Skin epidermis (tissue), 12 donors: ENCODE measurements around the gene ATP6V1F.
A peak's percentile ranks its signal among the peaks of the same experiment; 100 is the strongest.

ENCODE experiments used
- H3K27ac ChIP-seq, 21 experiments: fragments of 200-600 bp; sonication (generic) in 11 of 21; one replicate each; pipeline ENCODE4 v1.5.0; 2020; ENCODE audit warnings: mild to moderate bottlenecking in 3 of 21, inconsistent platforms in 2 of 21, moderate library complexity in 2 of 21
- H3K4me3 ChIP-seq, 7 experiments: fragments of 200-600 bp; sonication (generic) in 2 of 7; one replicate each; pipeline ENCODE4 v1.5.0; 2020; ENCODE audit warnings: inconsistent platforms in 2 of 7, mild to moderate bottlenecking in 2 of 7, moderate library complexity in 1 of 7

The ATP6V1F gene

DNA sequence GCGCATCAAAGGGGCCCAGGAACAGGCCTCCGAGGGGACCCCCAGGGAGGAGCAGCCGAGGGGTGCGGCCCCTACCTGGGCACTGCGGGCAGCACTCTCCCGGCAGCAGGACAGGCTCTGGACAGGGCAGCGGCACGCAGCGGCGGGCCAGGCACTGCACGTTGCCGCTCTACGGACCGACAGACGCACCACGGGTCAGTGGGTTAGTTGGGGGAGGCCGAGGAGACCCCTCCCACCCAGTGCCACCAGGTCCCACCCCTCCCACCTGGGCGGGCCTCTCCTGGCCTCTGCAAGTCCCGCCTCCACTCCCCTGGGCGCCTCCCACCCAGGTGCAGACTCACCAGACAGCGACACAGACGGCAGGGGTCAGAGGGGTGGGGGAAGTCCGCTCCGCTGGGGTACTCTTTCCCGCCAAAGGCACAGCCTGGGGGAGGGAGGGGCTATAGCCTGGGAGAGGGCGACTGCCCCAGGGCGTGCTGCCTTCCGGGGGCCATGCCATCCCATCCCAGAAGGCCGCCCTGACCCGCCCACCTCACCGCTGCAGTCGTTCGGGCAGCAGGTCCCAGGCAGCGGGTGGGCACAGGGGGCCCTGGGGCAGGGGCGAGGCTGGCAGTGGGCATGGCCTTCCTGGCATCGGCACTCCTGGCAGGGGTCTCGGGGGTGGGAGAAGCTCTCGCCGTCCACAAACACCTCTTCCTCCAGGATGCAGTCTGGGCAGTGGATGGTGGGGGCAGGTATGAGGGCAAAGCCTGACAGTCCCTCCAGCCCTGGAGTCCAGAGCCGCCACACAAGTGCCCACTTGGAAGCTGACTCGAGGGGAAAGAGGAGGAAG, 28.7 kb downstream of the ATP6V1F start:
- H3K4me3 ChIP-seq: peak overlapping the region; percentile 10 to 35 (median 28)
- peak overlapping the region in 1 of 21 experiments; percentile 20 for H3K27ac ChIP-seq

DNA sequence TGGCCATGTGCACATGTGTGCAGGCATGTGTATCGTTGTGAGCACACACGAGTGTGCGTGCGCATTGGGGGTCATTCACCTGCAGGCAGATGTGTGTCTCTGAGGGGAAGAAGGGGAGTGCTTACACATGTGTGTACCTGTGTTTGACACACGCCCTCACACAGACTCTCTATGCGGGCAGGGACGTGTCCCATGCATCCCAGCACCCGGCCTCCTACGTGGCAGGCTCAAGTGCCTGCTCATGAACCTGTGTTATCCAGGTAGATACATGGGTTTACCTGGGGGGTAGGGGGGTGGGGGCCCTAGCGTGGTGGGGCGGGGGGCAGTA, 29.2 kb downstream of the ATP6V1F start:
- no peak overlapping the region for H3K27ac ChIP-seq
- H3K4me3 ChIP-seq: no peak overlapping the region

DNA sequence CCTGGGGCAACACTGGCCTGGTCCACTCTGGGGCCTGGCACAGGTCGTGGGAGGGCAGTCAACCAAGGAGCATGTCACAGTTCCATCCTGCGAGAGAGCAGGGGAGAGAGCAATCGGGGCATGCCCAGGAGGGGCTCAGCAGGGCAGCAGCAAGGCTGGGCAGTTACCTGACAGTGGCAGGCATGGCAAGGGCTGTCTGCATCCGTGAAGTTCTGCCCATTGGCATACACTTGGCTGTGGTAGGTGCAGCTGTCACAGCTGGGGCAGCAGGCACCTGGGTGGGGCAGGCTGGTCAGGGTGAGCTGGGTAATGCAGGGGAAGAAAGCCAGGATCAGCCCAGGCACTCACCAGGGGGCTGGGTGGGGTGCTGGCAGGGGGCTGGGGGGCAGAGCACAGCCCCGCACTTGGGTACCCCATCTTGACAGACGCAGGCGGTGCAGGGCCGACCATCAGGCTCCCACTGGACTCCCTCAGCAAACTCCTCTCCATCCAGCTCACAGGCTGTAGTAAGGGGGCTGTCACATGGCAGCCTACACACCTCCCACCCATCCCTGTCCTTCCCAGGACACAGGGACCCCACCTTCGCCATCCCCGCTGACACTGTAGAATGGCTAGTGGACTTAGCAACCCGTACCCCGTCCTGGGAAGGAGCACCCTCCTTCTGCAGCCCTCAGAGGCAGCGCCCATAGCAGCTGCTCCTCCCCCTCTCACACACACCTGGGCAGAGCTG, 30.0 kb downstream of the ATP6V1F start:
- no peak overlapping the region for H3K27ac ChIP-seq
- no peak overlapping the region for H3K4me3 ChIP-seq

DNA sequence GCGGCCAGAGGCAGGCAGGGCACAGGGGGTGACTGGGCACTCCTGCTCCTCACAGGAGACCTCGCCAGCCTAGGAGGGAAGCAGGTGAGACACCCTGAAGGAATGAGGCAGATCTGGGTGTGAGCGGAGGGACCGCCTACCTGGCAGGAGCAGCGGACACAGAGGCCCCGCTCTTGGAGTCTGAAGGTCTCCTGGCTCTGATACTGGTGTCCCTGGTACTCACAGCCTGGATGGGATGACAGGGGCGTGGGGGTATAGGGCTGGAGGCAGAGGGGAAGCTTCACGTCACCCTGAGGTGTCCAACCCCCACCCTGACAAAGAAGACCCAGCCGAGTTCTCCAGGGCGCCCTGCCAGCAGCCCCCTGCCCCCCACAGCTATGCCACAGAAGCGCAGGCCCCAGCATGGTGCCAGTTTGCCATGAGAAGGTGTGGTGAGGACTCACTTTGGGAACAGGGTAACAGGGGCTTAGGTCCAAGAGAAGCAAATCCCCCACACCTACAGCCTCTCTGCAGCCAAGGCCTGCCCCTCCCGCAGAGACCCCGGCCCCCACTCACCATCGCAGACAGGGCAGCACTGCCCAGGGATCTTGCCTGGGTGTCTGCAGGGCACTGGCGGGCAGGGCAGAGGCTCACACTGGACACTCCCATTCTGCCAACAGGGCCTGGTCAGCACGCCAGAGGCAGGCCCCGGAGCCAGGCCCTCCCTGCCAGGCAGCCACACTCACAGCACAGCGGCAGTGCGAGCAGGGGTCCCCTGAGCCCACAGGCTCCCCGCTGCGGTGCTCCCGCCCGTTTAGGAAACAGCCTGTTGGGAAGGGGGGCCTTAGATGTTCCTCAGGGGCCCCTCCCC, 30.8 kb downstream of the ATP6V1F start:
- Histone ChIP-seq H3K27ac (no peak overlapping the region), H3K4me3 (no peak overlapping the region)

DNA sequence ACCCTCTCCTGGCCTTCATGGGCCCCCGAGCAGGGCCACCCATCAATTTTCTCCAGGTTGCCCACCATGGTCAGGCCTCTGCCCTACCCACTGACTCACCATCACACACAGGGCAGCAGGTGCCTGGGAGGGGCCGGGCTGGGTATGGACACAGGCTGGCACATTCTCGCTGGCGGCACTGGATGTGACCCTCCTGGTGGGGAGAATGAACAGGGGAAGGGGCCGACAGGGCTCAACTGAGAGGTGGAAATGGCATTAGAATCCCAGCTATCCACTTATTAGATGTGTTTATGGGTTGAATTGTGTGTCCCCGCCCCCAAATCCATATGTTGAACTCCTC, 31.4 kb downstream of the ATP6V1F start:
- Histone ChIP-seq H3K27ac (no peak overlapping the region), H3K4me3 (no peak overlapping the region)

DNA sequence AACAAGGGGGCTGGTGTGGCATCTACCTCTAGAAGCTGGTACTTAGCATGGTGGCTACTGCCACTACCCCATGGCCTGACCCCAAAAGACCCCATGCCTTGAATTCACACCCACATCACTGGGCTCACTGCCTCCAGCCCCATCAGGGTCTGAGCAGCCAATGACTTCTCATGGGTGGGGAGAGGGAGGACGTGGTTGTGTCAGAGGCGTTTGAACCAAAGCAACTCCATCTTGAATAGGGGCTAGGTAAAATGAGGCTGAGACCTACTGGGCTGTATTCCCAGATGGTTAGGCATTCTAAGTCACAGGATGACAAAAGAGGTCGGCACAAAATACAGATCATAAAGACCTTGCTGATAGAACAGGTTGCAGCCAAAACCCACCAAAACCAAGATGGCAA, 32.7 kb downstream of the ATP6V1F start:
- Histone ChIP-seq H3K27ac (no peak overlapping the region), H3K4me3 (no peak overlapping the region)

DNA sequence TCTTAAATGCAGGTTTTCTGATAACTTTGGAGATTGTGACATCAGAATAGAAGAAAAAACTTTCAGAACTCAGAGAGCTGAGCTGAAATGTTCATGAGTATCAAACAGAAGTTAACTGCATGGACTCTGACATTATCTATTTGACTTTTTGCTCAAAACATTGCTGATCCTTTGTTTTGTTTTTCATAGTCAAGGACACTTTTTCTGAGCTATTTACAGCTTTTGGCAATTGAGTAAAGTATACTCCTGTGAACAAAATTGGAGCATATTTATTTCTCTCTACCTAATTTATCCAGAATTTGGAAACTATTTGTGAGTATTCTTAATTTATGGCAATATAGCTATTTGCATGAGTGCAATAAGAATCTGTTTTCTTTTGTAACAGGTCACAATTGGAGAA, 36.7 kb downstream of the ATP6V1F start:
- no peak overlapping the region for H3K4me3 ChIP-seq
- H3K27ac ChIP-seq: no peak overlapping the region

DNA sequence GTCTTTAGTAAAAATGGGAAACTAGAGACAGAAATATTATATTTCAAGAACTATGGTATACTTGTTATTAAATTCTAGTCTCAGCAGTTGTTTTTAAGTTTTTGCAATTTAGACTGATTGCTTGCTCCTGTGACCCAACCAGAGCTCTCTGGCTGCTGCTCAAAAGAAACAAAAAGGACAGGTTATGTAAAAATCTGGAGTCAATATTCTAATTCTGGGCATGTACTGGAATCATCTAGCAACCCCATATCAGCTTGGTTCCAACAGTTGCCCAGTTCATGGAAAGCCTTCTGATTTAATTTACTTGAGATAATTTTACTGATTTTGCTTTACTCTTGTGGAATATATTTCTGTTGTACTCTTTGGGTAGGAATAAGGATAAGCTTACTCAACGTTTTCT, 37.6 kb downstream of the ATP6V1F start:
- Histone ChIP-seq H3K4me3 (no peak overlapping the region), H3K27ac (no peak overlapping the region)

DNA sequence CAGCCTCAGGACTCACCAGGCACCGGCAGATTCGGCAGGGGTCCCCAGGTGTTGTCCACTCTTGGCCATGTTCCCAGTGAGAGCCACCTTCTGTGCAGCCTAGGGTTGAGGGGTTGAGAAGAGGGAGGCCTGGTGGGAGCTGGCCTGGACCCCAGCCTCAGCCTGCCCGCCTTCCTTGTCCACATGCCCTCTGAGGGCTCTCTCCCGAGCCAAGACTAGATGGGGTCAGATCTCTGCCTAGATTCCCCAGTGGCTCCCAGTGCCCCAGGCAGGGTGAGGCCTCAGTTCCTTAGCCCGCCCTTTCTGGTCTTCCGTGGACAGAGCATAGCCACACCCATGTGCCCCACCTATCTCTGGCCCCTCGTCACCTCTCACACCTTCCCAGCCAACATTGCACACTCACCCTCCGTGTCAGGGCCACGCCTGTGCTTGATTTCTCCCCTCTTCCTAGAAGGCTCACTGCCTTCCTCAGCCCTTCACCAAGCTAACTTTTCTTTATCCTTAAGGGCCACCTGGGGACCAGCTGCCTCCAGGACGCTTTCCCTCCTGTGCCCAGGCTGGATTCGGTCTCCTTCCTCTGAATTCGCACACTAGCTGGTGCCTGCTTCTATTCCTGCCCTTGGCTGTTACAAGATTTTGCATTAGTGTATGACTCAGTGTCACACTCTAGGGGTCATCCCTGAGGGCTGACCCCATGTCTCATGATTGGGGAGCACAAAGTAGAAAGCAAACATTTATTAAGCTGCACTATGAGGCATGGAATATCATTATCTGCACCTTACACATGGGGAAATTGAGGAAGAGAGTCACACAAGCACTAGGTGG, 40.3 kb downstream of the ATP6V1F start:
- H3K27ac ChIP-seq: peak overlapping the region in 1 of 21 experiments; percentile 42

DNA sequence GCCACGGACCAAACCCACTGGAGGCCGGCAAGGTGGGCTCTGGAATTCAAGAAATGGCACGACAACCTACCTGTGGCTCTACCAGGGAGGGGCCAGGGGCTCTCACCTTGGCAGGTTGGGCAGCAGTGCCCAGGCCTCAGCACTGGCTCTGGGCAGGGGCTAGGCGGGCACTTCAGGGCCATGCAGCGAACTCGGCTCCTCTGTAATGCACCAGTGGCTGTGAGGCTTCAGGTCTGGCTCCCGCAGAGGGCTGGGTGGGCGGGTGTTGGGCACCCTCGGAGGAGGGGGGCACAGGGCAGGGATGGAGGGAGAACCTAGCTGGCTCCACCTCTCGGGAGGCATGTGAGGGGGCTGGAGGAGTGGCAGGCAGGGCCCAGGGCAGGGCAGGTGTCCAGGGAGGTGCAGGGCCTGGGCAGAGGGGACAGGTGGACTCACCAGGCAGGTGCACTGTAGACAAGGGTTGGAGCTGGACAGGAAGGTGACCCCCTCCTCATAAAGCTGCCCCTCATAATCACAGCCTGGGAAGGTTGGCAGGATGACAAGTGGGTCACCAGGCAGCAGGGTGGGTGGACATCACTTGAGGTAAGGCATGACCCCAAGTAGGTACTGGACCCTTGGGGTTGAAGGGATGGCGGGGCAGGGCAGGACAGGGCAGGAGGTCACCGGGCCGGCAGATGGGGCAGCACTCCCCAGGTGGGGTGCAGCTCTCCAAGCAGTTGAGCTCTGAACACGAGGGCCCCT, 41.1 kb downstream of the ATP6V1F start:
- Histone ChIP-seq H3K4me3 (no peak overlapping the region), H3K27ac (no peak overlapping the region)

More for the DNA sequence above, 40.3 kb downstream of the ATP6V1F start:
- H3K4me3 ChIP-seq: no peak overlapping the region

DNA sequence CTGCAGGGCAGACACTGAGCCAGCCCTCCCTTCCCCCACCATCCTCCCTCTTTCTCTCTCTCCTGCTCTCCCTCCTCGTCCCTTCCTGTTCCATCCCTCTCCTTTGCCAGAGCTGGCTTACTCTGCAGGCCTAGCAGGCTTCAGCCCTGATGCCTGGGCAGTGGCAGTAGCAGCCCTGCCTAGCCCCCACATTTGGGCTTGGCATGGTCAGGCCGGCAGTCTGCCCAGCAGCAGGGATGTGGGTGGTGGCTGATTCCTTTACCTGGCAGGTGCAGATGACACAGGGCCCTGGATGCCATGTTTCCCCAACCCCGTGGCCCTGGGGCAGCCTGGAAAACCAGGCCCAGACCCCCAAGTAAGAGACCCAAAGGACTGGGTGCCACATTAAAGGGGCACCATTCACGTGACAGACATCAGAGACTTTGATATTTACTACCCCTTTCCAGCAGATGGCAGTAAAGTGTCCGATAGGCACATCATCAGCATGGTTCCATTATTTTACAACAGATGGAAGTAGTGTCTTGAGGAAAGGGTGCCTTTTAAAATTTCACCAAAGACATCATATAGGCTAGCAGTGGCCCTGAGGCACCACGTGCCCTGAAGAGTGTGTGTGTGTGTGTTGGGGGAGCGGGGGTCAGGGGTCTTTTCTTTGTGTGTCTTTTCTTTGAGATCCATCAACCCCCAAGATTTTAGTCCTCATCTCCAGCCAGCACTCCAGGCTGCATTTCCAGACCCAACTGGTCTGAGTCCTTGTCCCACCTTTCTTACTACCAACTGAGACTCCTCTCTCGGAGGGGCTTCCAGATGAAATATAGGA, 41.9 kb downstream of the ATP6V1F start:
- no peak overlapping the region for H3K27ac ChIP-seq

DNA sequence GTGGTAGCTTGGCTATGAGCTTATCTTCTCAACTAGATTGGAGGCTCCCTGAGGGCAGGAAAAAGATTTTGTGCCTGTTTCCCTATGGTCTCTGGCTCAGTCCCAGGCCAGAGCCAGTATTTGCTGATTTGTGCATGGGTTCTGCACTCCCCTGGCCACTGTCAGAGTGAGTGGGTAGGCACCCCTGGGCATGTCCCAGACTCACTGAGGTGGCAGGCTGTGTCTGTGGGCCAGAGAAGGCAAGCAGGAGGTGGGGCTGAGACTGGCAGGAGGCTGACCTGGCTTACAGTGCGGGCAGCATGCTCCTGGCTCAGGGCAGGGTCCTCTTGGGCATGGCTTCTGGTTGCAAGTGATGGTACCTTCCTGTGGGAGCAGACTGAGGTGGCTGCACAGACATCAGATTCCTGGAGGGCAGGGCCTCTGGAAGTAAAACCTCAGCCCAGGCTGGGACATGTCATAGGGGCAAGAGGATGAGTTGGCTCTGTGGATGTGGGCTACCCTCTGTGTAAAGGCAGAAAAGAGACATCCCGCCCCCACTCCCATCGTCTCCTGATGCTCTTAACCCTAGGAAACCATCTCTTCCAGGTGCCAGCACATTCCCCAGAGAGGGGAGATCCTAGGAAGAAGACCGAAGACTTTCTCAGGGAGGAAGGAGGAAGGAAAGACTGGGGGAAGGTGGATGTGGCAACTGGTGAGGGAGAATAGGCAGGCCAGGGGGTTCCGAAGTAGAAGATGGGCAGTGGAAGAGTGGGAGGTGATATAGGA, 43.5 kb downstream of the ATP6V1F start:
- Histone ChIP-seq H3K27ac (no peak overlapping the region), H3K4me3 (no peak overlapping the region)

More for the DNA sequence above, 41.9 kb downstream of the ATP6V1F start:
- no peak overlapping the region for H3K4me3 ChIP-seq

DNA sequence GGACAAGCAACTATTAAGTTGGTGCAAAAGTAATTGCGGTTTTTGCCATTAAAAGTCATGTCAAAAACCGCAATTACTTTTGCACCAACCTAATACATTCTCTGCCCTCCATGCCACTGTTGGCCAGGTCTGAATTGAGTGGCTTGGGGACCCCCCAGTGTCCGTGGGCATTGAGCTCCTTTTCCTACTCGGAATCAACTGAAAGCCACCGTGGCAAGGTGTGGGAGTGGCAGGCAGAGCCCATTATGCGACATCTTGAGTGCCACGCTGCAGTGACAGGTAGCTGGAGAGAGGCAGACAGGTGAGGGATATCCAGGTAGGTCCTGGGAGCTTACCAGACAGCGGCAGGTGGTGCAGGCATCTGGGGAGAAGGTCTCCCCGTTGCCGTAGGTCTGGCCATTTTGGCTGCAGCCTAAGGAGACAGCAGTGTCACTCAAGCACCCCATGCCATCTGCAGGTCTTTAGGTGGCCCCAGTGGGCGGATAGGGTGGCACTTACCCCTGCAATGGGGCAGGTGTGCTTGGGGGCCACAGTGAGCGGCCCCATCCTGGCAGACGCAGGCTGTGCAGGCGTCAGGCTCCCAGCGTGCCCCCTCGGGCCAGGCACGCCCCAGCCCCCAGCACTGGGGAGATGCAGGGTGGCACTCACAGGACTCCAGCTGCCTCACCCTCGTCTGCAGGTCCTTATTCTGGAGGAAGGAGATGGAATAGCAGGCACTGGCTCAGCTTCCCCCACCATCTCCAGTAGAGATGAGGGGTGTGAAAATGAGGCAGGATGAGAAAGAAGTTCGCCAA, 44.3 kb downstream of the ATP6V1F start:
- Histone ChIP-seq H3K27ac (no peak overlapping the region), H3K4me3 (no peak overlapping the region)

DNA sequence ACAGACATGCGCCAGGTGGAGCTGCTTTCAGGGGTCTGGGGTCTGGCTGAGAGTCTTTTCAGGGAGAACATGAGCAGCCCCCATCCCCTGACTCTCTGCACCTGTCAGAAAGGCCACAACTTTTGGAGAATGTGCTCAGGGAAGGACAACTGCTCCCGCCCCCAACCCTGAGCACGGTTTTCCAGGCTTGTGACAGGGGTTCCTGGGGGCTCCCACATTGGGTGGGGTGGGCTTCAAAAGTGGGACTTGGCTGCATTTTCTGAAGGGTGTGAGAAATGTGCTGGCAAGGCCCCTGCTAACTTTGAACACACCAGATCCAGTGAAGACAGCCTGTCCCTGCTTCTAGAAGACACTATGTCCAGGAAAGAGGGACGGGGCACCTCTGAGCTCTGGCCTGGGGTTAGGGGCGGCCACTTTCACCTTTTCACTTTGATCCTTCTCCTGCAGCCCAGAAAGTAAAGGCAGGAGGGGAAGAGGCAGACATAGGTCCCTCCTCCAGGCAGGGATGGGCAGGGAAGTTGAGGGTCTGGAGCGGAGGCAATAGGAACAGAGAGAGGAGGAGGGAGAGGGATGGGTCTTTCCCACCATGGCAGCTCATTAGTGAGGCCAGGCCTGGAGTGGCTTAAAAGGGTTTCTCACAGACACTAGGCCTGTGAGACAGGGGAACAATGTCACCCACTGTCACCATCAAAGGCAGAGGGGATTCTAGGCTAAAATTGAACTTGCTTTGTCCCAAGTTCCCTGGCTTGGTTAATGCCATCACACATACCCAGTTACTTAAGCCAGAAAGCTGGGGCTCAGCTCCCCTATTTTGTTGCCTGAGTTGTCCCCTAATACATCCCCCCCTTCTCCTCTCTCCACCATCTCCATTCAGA, 46.3 kb downstream of the ATP6V1F start:
- Histone ChIP-seq H3K4me3 (no peak overlapping the region), H3K27ac (no peak overlapping the region)
